ENCODE measurements around the gene HS6ST1.

Gene HS6ST1

GRCh38 chr2:128365217-128365905 is 46.7 kb upstream of the HS6ST1 start:
- Histone ChIP-seq H3K9me3 (ENCODE audit: insufficient read depth, low read length, severe bottlenecking) (no peaks in the 10 kb centered on the region), H4K20me1 (ENCODE audit: insufficient read depth, low read length) (no peaks in the 10 kb centered on the region), H3K9ac (ENCODE audit: low read depth, low read length) (no peak overlapping the region), H3K4me3 (ENCODE audit: low read depth in 1 of 2, low read length in 2 of 2) (no peak overlapping the region), H3K79me2 (ENCODE audit: insufficient read depth, low read length) (no peaks in the 10 kb centered on the region), H3K27me3 (ENCODE audit: insufficient read depth, low read length, poor library complexity) (no peaks in the 10 kb centered on the region), H3K4me2 (ENCODE audit: insufficient read depth, low read length) (no peak overlapping the region), H3K4me1 (ENCODE audit: insufficient read depth, low read length) (peaks cover 4% of the 10 kb centered on the region; the same call in 1 of the 2 replicates), H2AFZ (ENCODE audit: low read depth, low read length) (no peak overlapping the region), H3K36me3 (ENCODE audit: insufficient read depth, low read length) (no peaks in the 10 kb centered on the region), H3K27ac (ENCODE audit: low read length) (no peak overlapping the region)
- no peak for TF ChIP-seq EZH2 (IDR thresholded peaks at IDR 0.05; ENCODE audit: borderline replicate concordance, low read depth, low read length, severe bottlenecking)
- TF ChIP-seq, protein P1, sequence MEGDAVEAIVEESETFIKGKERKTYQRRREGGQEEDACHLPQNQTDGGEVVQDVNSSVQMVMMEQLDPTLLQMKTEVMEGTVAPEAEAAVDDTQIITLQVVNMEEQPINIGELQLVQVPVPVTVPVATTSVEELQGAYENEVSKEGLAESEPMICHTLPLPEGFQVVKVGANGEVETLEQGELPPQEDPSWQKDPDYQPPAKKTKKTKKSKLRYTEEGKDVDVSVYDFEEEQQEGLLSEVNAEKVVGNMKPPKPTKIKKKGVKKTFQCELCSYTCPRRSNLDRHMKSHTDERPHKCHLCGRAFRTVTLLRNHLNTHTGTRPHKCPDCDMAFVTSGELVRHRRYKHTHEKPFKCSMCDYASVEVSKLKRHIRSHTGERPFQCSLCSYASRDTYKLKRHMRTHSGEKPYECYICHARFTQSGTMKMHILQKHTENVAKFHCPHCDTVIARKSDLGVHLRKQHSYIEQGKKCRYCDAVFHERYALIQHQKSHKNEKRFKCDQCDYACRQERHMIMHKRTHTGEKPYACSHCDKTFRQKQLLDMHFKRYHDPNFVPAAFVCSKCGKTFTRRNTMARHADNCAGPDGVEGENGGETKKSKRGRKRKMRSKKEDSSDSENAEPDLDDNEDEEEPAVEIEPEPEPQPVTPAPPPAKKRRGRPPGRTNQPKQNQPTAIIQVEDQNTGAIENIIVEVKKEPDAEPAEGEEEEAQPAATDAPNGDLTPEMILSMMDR (IDR thresholded peaks at IDR 0.05; ENCODE audit: borderline replicate concordance, extremely low read depth, low read length, poor library complexity, severe bottlenecking) = no peak
- DNase-seq = no peak
- ATAC-seq (ENCODE audit: insufficient read depth, low read depth) = no peak

DNA sequence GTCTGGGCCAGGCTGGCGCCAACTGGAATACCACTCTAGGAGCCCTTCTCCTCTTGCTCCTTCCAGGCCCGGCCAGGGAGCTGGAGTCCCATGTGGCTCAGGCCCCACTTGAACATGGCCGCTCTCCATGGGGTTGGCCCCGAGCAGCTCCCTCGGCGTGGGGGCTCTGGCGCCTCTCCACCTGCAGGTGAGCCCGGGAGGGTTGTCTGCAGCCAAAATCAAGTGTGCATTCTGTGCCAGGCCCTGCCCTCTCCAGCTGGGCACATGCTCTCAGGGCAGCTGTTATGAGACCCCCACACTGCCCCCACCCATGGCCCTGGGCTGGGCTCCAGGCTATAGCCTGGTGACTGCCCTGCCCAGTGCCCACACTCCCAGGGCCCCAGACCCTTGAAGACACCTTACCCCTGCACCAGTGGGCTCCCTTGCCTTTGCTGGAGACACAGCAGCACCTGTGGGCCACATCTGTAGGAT is 45.8 kb upstream of the HS6ST1 start:
- Histone ChIP-seq H3K79me2 (ENCODE audit: insufficient read depth, low read length) (no peaks in the 10 kb centered on the region), H3K4me3 (ENCODE audit: low read depth in 1 of 2, low read length in 2 of 2) (no peak overlapping the region), H3K36me3 (ENCODE audit: insufficient read depth, low read length) (no peaks in the 10 kb centered on the region), H3K4me1 (ENCODE audit: insufficient read depth, low read length) (peaks cover 12% of the 10 kb centered on the region; the same call in 1 of the 2 replicates), H2AFZ (ENCODE audit: low read depth, low read length) (no peak overlapping the region), H3K4me2 (ENCODE audit: insufficient read depth, low read length) (no peak overlapping the region), H3K27ac (ENCODE audit: low read length) (no peak overlapping the region), H3K27me3 (ENCODE audit: insufficient read depth, low read length, poor library complexity) (no peaks in the 10 kb centered on the region), H3K9me3 (ENCODE audit: insufficient read depth, low read length, severe bottlenecking) (no peaks in the 10 kb centered on the region), H4K20me1 (ENCODE audit: insufficient read depth, low read length) (no peaks in the 10 kb centered on the region), H3K9ac (ENCODE audit: low read depth, low read length) (no peak overlapping the region)
- TF ChIP-seq EZH2 (IDR thresholded peaks at IDR 0.05; ENCODE audit: borderline replicate concordance, low read depth, low read length, severe bottlenecking) = no peak
- TF ChIP-seq, protein P1 (IDR thresholded peaks at IDR 0.05; ENCODE audit: borderline replicate concordance, extremely low read depth, low read length, poor library complexity, severe bottlenecking) = no peak
- no peak for DNase-seq
- ATAC-seq (ENCODE audit: insufficient read depth, low read depth) = no peak

GRCh38 chr2:128363934-128364361 is 45.3 kb upstream of the HS6ST1 start:
- Histone ChIP-seq H3K4me3 (ENCODE audit: low read depth in 1 of 2, low read length in 2 of 2) (no peak overlapping the region), H3K4me2 (ENCODE audit: insufficient read depth, low read length) (no peak overlapping the region), H3K79me2 (ENCODE audit: insufficient read depth, low read length) (no peaks in the 10 kb centered on the region), H3K9ac (ENCODE audit: low read depth, low read length) (no peak overlapping the region), H2AFZ (ENCODE audit: low read depth, low read length) (no peak overlapping the region), H3K9me3 (ENCODE audit: insufficient read depth, low read length, severe bottlenecking) (no peaks in the 10 kb centered on the region), H3K27me3 (ENCODE audit: insufficient read depth, low read length, poor library complexity) (no peaks in the 10 kb centered on the region), H3K27ac (ENCODE audit: low read length) (no peak overlapping the region), H3K4me1 (ENCODE audit: insufficient read depth, low read length) (peaks cover 12% of the 10 kb centered on the region; the same call in 1 of the 2 replicates), H4K20me1 (ENCODE audit: insufficient read depth, low read length) (no peaks in the 10 kb centered on the region), H3K36me3 (ENCODE audit: insufficient read depth, low read length) (no peaks in the 10 kb centered on the region)
- ATAC-seq (ENCODE audit: insufficient read depth, low read depth) (no peak), DNase-seq (no peak)
- no peak for TF ChIP-seq EZH2 (IDR thresholded peaks at IDR 0.05; ENCODE audit: borderline replicate concordance, low read depth, low read length, severe bottlenecking)
- TF ChIP-seq, protein P1 (IDR thresholded peaks at IDR 0.05; ENCODE audit: borderline replicate concordance, extremely low read depth, low read length, poor library complexity, severe bottlenecking) = no peak
